ENCODE results near the gene TUBA4B.
"Not testable (repeated sequence)": the region's sequence is repeated elsewhere in the genome, so short reads cannot be mapped to it uniquely, and the experiment has no call there.

Gene TUBA4B

GRCh38 chr2:219291910-219292490 lies 39.0 kb downstream of the TUBA4B start:
- no peak for DNase-seq (ENCODE audit: low spot score)

- no peak for DNase-seq (ENCODE audit: low spot score)
Measured at GRCh38 chr2:219292616-219293015, 39.6 kb downstream of the TUBA4B start.

DNA sequence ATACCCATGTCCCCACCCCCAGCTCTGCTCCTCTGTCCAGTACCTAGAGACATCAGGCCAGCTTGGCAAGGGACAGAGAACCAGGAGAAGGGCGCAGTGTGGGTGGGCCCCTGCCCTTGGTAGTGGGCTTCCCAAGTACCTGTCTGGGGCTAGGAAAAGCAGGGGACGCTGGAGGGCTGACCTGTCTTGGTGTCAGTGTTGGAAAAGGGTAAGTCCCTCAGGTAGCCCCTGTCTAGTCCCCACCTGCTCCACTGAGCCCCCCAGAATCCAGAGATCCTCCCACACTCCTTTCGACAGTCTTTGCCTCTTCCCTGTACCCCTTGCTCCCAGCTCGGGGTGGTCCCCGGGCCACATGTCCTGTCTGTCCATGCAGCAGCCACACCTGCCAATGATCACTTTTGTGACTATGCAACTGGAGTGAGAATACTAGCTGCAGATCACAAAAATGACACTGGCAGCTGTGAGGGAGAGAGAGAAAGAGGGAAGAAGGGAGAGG lies 40.7 kb downstream of the TUBA4B start:
- no peak for DNase-seq (ENCODE audit: low spot score)

DNA sequence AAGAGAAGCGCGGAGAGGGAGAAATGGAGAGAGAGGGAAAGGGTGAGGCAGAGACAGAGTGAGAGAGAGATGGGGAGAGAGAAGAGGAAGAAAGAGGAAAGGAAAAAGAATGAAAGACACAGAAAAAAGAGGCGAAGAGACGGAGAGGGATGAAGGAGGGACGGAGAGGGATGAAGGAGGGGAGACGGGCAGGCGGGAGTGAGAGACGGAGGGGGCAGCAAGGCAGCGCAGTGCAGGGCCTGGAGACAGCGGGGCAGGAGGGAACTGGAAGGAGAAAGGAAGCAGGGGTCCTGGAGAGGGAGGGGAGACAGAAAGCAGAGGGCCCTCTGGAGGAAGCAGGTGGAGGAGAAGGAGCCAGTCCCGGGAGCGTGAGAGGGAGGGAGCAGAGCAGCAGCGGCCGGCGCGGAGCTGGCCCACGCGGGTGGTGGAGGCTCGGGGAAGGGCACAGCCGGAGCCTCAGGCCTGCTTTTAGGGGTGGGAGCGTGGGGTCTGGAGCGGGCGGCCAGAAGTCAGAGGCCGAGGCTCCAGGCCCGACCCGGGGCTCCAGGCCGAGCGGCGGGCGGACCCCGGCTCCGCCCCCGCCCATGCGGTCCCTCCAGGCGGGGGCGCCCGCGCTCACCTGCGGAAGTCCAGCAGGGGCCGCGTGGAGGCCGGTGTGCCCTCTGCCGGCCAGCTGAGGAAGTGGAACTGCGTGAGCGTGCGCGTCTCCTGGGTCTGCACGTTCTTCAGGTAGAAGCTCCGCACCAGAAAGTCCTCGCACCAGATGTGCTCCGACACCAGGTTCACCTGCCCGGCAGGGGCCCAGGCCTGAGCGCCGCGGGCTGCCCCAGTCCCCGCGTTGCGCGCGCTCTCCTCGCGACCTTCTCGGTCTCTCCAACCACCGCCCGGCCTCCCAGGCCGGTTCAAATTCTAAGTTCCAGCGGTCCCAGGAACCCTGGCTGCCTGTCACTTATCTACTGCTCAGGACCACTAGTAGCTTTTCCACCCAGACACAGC lies 41.6 kb downstream of the TUBA4B start:
- peak; percentile 90 for DNase-seq (ENCODE audit: low spot score)

DNA sequence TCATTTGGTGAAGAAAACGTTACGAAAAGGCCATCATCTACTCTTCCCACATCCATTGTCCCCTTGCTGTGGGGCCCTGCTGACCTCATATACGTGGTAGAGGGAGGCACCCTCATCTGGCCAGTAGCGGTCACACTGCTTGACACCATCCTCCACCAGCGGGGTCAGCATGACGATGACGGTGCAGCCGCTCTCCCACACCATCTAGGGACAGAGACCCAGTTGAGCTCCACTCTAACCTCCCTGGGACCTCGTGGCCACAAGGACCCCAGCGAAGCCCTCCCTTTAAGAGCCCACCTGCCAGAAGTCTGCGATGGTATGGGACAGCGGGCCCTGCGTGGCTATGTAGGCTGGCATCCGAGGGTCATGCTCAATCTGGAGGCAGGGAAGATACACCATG lies 43.1 kb downstream of the TUBA4B start:
- DNase-seq (ENCODE audit: low spot score), result no peak

DNA sequence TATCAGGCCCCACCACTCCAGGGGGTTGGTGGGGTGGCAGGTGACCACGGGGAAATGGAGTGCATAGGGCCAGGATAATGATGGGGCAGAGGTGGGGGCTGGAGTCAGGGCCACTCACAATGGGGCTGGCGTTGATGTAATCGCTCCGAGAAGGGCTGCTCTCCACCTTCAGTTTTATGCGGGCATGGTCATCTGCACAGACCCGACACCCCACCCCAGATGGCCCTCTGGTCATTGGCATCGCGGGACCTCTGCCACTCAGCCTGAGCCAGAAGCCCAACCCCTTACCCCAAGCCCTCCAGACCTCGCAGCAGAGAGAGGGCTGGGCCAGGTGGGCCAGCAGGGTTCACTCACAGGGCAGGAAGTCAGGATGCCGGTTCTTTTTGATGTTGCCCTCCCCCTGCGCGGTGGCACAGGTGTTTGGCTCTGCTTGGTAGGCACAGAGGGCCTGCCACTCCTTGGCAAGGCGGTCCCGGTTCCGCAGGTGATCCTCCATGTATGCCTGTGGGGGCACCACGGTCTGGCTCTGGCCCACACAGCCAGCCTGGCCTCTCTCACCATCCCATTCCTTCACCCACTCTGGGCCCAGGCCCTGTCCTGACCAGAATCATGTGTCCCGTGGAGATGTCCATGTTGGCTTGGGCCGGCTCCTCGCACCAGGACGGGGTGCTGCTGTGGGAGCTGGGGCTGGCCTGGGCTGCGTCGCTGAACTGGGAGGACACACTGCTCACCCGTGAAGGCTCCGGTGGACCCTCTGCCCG lies 43.8 kb downstream of the TUBA4B start:
- no peak for DNase-seq (ENCODE audit: low spot score)

DNA sequence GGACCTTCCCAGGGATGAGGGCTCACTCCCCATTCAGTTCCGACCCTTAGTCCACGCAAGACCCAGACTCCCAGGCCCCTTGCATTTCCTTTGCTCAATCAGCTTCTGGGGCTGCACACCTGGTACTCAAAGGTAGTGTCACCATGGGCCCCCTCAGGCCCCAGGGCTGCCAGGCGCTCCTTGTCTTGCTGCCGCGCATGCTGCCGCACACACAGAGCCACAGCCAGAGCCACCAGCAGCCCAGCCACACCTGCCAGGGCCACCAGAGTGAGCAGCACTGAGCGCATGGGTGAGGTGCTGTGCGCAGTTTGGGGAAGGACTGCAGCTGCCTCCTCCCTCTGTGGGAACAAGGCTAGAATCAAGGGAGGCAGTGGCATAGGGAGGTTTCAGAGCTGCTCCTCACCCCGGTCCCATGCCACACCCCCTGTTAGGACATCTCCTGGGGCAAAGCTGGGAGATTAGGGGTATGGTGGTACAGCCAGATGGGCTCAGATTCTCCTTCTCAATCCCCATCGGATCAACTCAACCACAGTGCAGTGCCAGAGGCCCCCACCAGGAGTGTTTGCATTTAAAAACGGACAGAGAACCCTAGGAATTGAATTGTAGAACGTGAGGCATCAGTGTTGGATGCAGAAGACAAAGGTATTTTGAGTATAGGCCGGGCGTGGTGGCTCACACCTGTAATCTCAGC lies 44.9 kb downstream of the TUBA4B start:
- peak; percentile 34 for DNase-seq (ENCODE audit: low spot score)

GRCh38 chr2:219298759-219299371 lies 45.8 kb downstream of the TUBA4B start:
- DNase-seq (ENCODE audit: low spot score), result peak; percentile 85

DNA sequence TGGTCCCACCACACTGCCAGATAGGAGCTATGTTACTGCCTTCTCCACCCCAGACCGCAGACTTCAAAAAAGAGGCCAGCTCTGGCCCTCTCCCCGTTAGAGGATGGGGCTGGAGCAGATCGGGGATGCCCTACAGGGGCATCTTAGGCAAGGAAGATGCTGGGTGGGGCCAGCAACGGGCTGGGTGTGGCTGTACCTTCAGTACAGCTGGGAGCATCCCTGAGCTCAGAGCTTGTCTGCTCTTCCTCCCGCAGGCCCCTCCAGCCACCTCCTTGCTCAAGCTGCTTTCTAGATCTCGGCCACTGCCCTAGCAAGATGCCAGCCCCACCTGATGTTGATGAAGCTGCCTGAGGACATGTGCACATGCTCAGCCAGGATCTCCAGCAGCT lies 46.3 kb downstream of the TUBA4B start:
- no peak for DNase-seq (ENCODE audit: low spot score)

DNA sequence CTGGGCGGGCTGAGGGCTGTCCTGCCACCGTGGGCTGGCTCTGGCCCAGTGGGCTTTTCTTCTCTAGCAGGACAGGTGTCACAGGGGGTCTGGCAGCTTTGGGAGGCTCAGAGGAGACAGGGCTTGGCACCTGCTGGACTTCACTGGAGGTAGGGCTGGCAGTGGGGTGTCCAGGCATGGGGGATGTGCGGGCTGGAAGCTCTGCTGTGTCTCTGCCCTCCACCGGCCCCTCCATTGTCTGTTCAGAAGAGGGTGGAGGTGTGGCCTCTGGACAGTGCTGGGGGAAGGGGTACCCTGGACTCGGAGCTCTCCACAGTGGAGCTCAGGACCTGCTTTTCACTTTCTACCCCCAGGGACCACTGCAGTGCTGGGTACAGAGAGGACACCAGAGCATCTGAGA lies 47.0 kb downstream of the TUBA4B start:
- DNase-seq (ENCODE audit: low spot score), result no peak

DNA sequence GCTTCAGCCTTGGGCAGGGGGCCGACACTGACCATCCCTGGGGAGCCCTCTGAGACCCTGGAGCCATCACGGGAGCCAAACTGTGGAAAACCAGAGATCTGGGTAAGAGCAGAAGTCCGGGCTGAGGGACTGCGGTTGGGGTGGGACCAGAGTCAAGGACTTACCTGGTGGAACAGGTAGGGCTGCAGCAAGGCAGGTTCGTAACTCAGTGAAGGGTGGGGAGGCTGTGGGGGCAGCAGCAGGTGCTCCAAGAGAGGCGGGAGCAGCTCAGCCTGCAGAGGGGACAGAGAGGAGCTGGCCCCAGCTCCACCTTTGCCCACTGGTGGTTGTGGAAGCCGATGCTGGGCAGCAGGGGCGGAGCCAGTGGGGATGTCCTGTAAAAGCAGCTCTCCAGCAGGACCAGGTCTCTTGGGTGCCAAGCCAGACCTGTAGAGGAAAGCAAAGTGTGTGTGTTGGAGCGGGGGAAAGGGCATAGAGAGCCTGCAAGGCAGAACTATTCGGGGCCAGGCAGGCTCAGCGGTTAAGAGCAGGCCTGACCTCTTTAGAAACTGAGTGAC lies 49.4 kb downstream of the TUBA4B start:
- DNase-seq (ENCODE audit: low spot score), result no peak

- no peak for DNase-seq (ENCODE audit: low spot score)
Measured at GRCh38 chr2:219304223-219304622, 51.2 kb downstream of the TUBA4B start.

GRCh38 chr2:219306047-219306446 lies 53.0 kb downstream of the TUBA4B start:
- DNase-seq (ENCODE audit: low spot score), result no peak

GRCh38 chr2:219308142-219309101 lies 55.4 kb downstream of the TUBA4B start:
- DNase-seq (ENCODE audit: low spot score), result peak; percentile 50

- no peak for DNase-seq (ENCODE audit: low spot score)
Measured at GRCh38 chr2:219309278-219309677, 56.2 kb downstream of the TUBA4B start, which contains the start of gene PTPRN. TSS of gene PTPRN (minus strand) at chr2:219309401. CDS start at chr2:219309332, 69 bp downstream.

DNA sequence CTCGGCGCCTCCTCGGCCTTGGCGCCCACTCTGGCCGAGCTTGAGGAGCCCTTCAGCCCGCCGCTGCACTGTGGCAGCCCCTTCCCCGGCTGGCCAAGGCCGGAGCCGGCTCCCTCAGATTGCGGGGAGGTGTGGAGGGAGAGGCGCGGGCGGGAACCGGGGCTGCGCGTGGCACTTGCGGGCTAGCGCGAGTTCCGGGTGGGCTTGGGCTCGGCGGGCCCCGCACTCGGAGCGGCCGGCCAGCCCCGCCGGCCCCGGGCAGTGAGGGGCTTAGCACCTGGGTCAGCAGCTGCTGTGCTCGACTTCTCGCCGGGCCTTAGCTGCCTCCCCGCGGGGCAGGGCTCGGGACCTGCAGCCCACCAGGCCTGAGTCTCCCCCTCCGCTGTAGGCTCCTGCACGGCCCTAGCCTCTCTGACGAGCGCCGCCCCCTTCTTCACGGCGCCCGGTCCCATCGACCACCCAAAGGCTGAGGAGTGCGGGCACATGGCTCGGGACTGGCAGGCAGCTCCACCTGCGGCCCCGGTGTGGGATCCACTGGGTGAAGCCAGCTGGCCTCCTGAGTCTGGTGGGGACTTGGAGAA lies 59.7 kb downstream of the TUBA4B start:
- DNase-seq (ENCODE audit: low spot score), result not testable (repeated sequence)

GRCh38 chr2:219314804-219315468 lies 61.9 kb downstream of the TUBA4B start:
- no peak for DNase-seq (ENCODE audit: low spot score)
